ENCODE measurements around the gene MACROD2. TPM values are rescaled to one million over a fixed set of nuclear protein-coding genes. Genes with fewer than 3 reads are reported as not detected.

The MACROD2 gene
- total RNA-seq, 2 donors from 2014 or later = 0.94 to 10.4 TPM

DNA sequence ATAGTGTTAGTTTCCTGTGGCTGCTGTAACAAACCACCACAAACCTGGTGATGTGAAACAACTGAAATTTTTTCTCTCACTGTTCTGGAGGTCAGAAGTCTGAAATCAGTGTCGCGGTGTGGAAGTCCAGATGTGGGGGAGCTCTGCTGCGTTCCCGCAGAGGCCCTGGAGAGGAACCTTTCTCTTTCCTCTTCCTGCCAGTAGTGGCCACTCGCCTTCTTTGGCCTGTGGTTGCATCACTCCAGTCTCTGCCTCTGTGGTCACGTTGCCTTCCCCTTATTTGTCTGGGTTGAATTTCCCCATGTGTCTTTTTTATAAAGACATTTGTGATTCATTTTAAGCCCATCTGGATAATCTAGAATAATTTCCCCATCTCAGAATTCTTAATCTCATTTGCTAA lies 637.6 kb downstream of the MACROD2 start:
- DNase-seq (ENCODE audit: low spot score) = no peak
- H3K27ac ChIP-seq = no peak overlapping the region
- no peaks in the 10 kb centered on the region for H3K9me3 ChIP-seq
- no peaks in the 10 kb centered on the region for H3K27me3 ChIP-seq
- no peaks in the 10 kb centered on the region for H3K36me3 ChIP-seq
- TF ChIP-seq, protein P1, sequence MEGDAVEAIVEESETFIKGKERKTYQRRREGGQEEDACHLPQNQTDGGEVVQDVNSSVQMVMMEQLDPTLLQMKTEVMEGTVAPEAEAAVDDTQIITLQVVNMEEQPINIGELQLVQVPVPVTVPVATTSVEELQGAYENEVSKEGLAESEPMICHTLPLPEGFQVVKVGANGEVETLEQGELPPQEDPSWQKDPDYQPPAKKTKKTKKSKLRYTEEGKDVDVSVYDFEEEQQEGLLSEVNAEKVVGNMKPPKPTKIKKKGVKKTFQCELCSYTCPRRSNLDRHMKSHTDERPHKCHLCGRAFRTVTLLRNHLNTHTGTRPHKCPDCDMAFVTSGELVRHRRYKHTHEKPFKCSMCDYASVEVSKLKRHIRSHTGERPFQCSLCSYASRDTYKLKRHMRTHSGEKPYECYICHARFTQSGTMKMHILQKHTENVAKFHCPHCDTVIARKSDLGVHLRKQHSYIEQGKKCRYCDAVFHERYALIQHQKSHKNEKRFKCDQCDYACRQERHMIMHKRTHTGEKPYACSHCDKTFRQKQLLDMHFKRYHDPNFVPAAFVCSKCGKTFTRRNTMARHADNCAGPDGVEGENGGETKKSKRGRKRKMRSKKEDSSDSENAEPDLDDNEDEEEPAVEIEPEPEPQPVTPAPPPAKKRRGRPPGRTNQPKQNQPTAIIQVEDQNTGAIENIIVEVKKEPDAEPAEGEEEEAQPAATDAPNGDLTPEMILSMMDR (IDR thresholded peaks at IDR 0.05) = no peak
- H3K4me3 ChIP-seq = no peak overlapping the region
- H3K4me1 ChIP-seq = no peaks in the 10 kb centered on the region

DNA sequence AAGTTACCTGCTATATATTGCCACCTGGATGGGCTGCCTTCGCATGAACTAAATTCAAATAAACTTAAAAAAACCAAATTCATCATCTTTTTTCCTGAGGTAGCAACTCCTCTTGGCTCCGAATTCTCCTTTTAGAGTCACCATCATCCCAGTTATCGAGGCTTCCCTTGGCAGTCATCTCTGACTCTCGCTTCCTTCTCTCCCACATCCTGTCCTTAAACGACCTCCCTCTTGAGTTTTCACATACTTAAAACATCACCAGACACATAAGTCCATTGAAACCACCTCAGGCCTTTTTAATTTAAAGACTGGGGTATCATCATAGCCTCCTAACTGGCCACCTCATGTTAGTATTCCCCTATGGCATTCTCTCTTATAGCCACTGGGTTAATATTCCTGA lies 638.2 kb downstream of the MACROD2 start:
- Histone ChIP-seq H3K27ac (no peak overlapping the region), H3K36me3 (no peaks in the 10 kb centered on the region), H3K9me3 (no peaks in the 10 kb centered on the region), H3K27me3 (no peaks in the 10 kb centered on the region), H3K4me1 (no peaks in the 10 kb centered on the region), H3K4me3 (no peak overlapping the region)
- DNase-seq (ENCODE audit: low spot score) = no peak
- TF ChIP-seq, protein P1 (IDR thresholded peaks at IDR 0.05) = no peak

DNA sequence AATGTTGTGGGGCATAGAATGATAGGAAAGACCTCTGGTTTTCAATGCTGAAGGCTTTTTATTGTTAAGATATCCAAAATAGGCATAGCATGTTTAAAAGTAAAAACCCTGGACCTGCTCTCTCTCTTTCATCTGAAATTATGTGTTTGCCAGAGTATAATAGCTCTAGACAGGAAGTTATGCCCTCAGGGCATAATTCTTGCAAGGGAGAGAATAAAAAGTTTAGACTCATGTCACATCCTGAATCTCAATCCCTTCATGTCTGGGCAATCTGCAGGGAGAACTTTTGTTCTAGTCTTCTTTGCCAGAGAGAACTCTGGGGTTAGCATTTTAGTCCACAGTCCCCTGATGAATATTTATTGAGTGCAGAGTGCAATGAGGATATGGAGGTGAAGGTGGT lies 639.3 kb downstream of the MACROD2 start:
- Histone ChIP-seq H3K4me3 (no peak overlapping the region), H3K27ac (no peak overlapping the region), H3K9me3 (no peaks in the 10 kb centered on the region), H3K4me1 (no peaks in the 10 kb centered on the region), H3K36me3 (no peaks in the 10 kb centered on the region), H3K27me3 (no peaks in the 10 kb centered on the region)
- no peak for DNase-seq (ENCODE audit: low spot score)
- TF ChIP-seq, protein P1 (IDR thresholded peaks at IDR 0.05) = no peak

DNA sequence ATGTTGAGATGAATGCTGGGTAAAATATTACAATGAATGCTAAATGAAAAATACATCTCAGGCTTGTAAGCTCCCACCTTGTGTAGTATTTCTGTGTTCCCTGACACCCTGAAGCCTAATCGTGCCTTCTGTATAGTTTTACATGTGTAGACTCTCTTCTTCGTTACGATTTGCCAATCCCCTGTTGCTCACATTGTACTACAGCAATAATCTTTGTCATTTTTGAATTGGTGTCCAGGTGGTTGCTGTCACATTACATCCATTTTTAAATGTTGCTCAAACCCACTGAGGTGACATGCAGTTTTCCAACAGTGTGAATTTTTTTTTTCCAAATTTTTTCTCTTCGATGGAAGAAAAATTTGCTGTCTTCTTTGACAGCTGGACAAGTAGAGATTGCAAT lies 642.1 kb downstream of the MACROD2 start:
- no peak overlapping the region for H3K4me3 ChIP-seq
- TF ChIP-seq, protein P1 (IDR thresholded peaks at IDR 0.05) = no peak
- no peak overlapping the region for H3K27ac ChIP-seq
- no peaks in the 10 kb centered on the region for H3K27me3 ChIP-seq
- H3K9me3 ChIP-seq = peaks cover 0 to 16% of the 10 kb centered on the region in 2 donors
- DNase-seq (ENCODE audit: low spot score) = no peak
- no peaks in the 10 kb centered on the region for H3K36me3 ChIP-seq
- no peaks in the 10 kb centered on the region for H3K4me1 ChIP-seq

DNA sequence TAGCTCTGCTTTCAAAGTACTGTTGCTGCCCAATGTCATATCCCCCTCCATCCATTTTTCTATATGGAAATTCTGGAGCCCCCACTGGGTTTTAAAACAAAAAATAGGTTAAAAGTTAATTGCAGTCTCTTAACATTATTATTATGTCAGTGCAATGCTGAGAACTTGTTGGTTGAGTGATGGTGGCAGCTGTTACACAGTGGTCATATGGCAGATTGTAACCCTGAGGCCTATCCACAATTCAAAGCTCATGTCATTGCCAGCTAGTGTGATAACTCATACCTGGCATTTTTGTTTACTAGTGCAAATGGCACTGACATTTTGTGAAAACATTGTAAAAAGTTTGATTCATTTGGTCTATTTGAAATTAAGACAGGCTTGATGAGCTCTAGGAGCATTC lies 647.8 kb downstream of the MACROD2 start:
- Histone ChIP-seq H3K9me3 (peaks cover 0 to 16% of the 10 kb centered on the region in 2 donors), H3K4me3 (no peak overlapping the region), H3K27ac (no peak overlapping the region), H3K4me1 (no peaks in the 10 kb centered on the region), H3K27me3 (no peaks in the 10 kb centered on the region), H3K36me3 (no peaks in the 10 kb centered on the region)
- TF ChIP-seq, protein P1 (IDR thresholded peaks at IDR 0.05) = no peak
- no peak for DNase-seq (ENCODE audit: low spot score)

DNA sequence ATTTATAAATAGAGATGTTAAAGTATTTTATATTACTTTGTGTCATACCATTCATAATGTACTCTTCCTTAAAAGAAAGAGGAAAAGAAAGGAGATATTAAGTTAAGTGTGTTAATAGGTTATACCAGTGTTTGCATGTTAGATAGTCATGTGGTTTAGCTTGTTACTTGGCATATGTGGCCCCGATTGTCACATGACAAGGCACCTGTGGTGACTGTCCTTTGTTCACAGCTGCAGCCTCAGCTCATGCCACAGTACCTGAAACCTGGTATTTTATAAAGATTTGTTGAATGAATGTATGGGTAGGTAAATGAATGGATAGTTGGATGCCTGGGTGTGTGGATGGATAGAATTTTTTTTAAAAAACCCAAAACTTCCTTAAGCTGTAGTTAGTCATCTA lies 648.2 kb downstream of the MACROD2 start:
- no peak for DNase-seq (ENCODE audit: low spot score)
- H3K4me3 ChIP-seq = no peak overlapping the region
- H3K4me1 ChIP-seq = no peaks in the 10 kb centered on the region
- peaks cover 0 to 16% of the 10 kb centered on the region in 2 donors for H3K9me3 ChIP-seq
- no peak overlapping the region for H3K27ac ChIP-seq
- no peaks in the 10 kb centered on the region for H3K36me3 ChIP-seq
- H3K27me3 ChIP-seq = no peaks in the 10 kb centered on the region
- TF ChIP-seq, protein P1 (IDR thresholded peaks at IDR 0.05) = no peak

Data from right atrium auricular region (tissue), 2 donors.